Stimulated activated naive CD8-positive, alpha-beta T cell treated with anti-CD3 and anti-CD28 coated beads, Interleukin-15, amount 100 ng/mL, for 72 hours (primary cell): ENCODE results near the gene SIVA1.
A peak's percentile ranks its signal among the peaks of the same experiment; 100 is the strongest.
"Not testable (repeated sequence)": the region's sequence is repeated elsewhere in the genome, so short reads cannot be mapped to it uniquely, and the experiment has no call there.

Experiments used
- ATAC-seq: fragments of 150-1000 bp; cut with Tn5 transposase; 2 replicates; pipeline ENCODE4 v1.10.0; 2021; ENCODE audit warnings: mild to moderate bottlenecking, moderate library complexity
- DNase-seq, 2 donors: peaks; one replicate each; pipeline ENCODE4 v3.0.0; 2021 to 2022
- H3K27ac Mint-ChIP-seq, 2 donors: one replicate each; pipeline ENCODE4 v1.8.0; 2022; ENCODE audit warnings: mild to moderate bottlenecking in 2 of 2, mixed read lengths in 2 of 2, moderate library complexity in 2 of 2
- H3K27me3 Mint-ChIP-seq: one replicate; pipeline ENCODE4 v1.8.0; 2022; ENCODE audit warnings: mixed read lengths
- H3K4me1 Mint-ChIP-seq: one replicate; pipeline ENCODE4 v1.8.0; 2022; ENCODE audit warnings: mild to moderate bottlenecking, mixed read lengths
- H3K4me3 Mint-ChIP-seq, 2 donors: one replicate each; pipeline ENCODE4 v1.8.0; 2022; ENCODE audit warnings: mild to moderate bottlenecking in 2 of 2, mixed read lengths in 2 of 2, moderate library complexity in 1 of 2
- H3K9me3 Mint-ChIP-seq, 2 donors: one replicate each; pipeline ENCODE4 v1.8.0; 2022; ENCODE audit warnings: mixed read lengths in 2 of 2

Gene SIVA1

GRCh38 chr14:104728631-104729030 is 24.3 kb upstream of the SIVA1 start:
- Mint-ChIP-seq H3K27me3 (no peaks in the 10 kb centered on the region), H3K4me3 (no peak overlapping the region), H3K4me1 (peaks cover 16% of the 10 kb centered on the region)

DNA sequence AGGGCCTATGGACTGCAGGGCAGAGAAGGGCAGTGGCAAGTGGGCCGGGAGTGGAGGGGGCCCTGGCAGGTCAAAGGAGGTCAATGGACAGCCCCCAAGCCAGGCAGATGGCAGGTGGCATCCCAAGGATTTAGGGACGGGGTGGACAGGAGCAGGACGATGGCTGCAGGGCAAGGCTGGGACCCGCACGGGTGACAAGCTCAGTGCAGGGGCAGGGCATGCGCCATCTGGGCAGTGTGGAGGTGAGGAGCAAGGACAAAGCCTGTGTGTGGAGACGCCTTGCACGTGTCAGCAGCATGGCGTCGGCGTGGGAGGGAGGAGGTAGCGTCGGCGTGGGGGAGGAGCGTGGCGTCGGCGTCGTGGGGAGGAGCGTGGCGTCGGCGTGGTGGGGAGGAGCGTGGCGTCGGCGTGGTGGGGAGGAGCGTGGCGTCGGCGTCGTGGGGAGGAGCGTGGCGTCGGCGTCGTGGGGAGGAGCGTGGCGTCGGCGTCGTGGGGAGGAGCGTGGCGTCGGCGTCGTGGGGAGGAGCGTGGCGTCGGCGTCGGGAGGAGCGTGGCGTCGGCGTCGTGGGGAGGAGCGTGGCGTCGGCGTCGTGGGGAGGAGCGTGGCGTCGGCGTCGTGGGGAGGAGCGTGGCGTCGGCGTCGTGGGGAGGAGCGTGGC is 23.6 kb upstream of the SIVA1 start:
- peak overlapping the region; percentile 65 for H3K27ac Mint-ChIP-seq
- H3K4me3 Mint-ChIP-seq, result not testable (repeated sequence)

More at GRCh38 chr14:104728631-104729030, 24.3 kb upstream of the SIVA1 start:
- H3K9me3 Mint-ChIP-seq, result no peaks in the 10 kb centered on the region
- ATAC-seq (no peak), DNase-seq (no peak)
- peak overlapping the region in 1 of 2 donors; percentile 65 for H3K27ac Mint-ChIP-seq

DNA sequence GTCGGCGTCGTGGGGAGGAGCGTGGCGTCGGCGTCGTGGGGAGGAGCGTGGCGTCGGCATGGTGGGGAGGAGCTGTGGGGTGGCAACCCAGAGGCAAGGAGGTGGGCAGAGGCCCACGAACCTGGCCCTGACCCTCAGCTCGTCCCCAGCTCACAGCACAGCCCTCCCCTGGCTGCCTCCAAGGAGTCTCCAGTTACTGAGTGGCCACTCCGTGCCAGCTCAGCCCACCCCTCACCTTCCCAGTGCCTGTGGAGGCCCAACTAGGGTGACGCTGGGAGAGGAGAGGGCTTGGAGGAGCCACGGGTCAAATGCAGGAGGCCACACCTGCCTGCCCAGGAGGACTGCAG is 23.1 kb upstream of the SIVA1 start:
- Mint-ChIP-seq H3K27ac (no peak overlapping the region), H3K4me3 (no peak overlapping the region), H3K27me3 (no peaks in the 10 kb centered on the region), H3K4me1 (peaks cover 13% of the 10 kb centered on the region), H3K9me3 (no peaks in the 10 kb centered on the region)
- DNase-seq (no peak), ATAC-seq (no peak)

More for the DNA sequence above, 23.6 kb upstream of the SIVA1 start:
- H3K27me3 Mint-ChIP-seq, DNase-seq, ATAC-seq, H3K9me3 Mint-ChIP-seq: not testable (repeated sequence)
- H3K4me1 Mint-ChIP-seq, result peaks cover 16% of the 10 kb centered on the region

- ATAC-seq (no peak), DNase-seq (no peak)
- H3K4me3 Mint-ChIP-seq, result no peak overlapping the region
- no peaks in the 10 kb centered on the region for H3K27me3 Mint-ChIP-seq
- no peaks in the 10 kb centered on the region for H3K9me3 Mint-ChIP-seq
- no peak overlapping the region for H3K27ac Mint-ChIP-seq
- H3K4me1 Mint-ChIP-seq, result peaks cover 6% of the 10 kb centered on the region
These were observed 22.5 kb upstream of the SIVA1 start for GRCh38 chr14:104730487-104730886.

- no peak for DNase-seq
- H3K27ac Mint-ChIP-seq, result no peak overlapping the region
- no peaks in the 10 kb centered on the region for H3K27me3 Mint-ChIP-seq
- H3K9me3 Mint-ChIP-seq, result no peaks in the 10 kb centered on the region
- H3K4me3 Mint-ChIP-seq, result no peak overlapping the region
- peak; percentile 40 for ATAC-seq
- H3K4me1 Mint-ChIP-seq, result peaks cover 5% of the 10 kb centered on the region
These were observed 21.3 kb upstream of the SIVA1 start for GRCh38 chr14:104731320-104732294.

- H3K9me3 Mint-ChIP-seq, result no peaks in the 10 kb centered on the region
- H3K27me3 Mint-ChIP-seq, result no peaks in the 10 kb centered on the region
- H3K4me3 Mint-ChIP-seq, result no peak overlapping the region
- peaks cover 5% of the 10 kb centered on the region for H3K4me1 Mint-ChIP-seq
- no peak overlapping the region for H3K27ac Mint-ChIP-seq
- no peak for DNase-seq
- ATAC-seq, result no peak
These were observed 20.6 kb upstream of the SIVA1 start for GRCh38 chr14:104732355-104732804.

DNA sequence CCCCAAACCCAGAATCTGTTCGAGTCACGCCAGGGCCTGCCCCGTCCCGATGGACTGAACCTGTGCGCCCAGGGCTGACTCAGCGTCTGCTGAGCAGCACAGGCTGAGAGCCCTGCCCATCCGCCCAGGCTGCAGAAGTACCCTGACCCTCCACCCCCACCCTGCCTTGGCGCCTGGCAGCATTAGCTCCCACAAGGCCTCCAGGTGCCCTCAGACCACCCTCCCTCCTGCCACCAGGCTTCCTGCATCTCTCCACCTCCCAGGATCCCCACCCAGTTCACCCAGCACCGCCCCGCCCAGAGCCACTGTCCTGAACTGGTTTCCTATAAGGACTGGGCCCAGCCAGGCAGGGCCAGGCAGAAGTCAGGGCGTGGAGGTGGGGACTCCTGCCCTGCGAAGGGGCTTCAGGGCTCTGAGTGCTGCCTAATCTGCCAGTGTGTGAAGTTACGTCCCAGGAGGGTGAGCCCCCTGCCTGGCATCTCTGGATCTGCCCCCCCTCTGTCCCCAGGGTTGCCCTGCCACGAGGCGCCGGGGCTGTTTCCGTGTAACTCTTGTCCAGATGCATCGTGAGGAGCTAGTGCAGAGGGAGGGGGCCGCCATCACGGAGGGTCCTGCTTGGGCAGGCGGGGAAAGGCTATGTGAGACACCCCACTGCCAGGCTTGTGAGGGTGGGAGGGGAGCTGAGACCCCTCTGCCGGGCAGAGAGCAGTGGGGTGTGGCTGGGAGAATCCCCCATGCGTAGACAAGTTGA is 19.8 kb upstream of the SIVA1 start:
- Mint-ChIP-seq H3K27me3 (no peaks in the 10 kb centered on the region), H3K27ac (peak overlapping the region in 1 of 2 donors; percentile 8), H3K4me3 (no peak overlapping the region)

DNA sequence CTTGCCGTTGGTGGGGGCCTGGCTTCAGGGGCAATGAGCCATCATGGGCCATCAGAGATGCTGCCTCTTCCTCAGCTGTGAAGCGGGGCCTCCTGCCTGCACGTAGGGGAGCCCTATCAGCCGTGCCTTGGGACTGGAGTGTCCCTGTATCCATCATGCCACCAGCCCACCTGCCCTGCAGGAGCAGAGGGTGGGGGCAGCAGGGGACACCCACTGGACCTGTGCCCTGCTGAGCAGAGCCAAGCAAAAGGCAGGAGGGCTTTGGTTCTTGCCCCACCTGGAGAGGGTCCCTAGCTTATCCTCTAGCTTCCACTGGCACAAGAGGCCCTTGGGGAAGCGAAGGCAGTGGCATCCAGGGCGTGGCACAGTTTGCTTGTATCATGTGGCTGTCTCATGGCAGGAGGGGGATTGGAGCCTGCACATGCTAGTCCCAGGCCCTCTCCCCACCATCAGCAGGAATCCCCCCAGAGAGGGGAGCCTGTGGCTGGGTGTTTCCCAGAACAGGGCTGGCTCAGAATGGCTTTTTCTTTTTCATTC is 18.8 kb upstream of the SIVA1 start:
- Mint-ChIP-seq H3K27ac (peak overlapping the region in 1 of 2 donors; percentile 16), H3K9me3 (no peaks in the 10 kb centered on the region), H3K4me3 (no peak overlapping the region), H3K4me1 (no peaks in the 10 kb centered on the region), H3K27me3 (no peaks in the 10 kb centered on the region)
- ATAC-seq, result no peak
- DNase-seq, result no peak

More for the DNA sequence above, 19.8 kb upstream of the SIVA1 start:
- DNase-seq (no peak), ATAC-seq (no peak)
- Mint-ChIP-seq H3K4me1 (no peaks in the 10 kb centered on the region), H3K9me3 (no peaks in the 10 kb centered on the region)

GRCh38 chr14:104734601-104734990 is 18.4 kb upstream of the SIVA1 start:
- Mint-ChIP-seq H3K27ac (no peak overlapping the region), H3K9me3 (no peaks in the 10 kb centered on the region), H3K27me3 (no peaks in the 10 kb centered on the region), H3K4me3 (no peak overlapping the region), H3K4me1 (no peaks in the 10 kb centered on the region)
- ATAC-seq (no peak), DNase-seq (no peak)

GRCh38 chr14:104734991-104735779 is 17.8 kb upstream of the SIVA1 start:
- H3K4me1 Mint-ChIP-seq, result no peaks in the 10 kb centered on the region
- DNase-seq (no peak), ATAC-seq (no peak)
- no peak overlapping the region for H3K27ac Mint-ChIP-seq
- H3K27me3 Mint-ChIP-seq, result no peaks in the 10 kb centered on the region
- H3K4me3 Mint-ChIP-seq, result no peak overlapping the region
- H3K9me3 Mint-ChIP-seq, result no peaks in the 10 kb centered on the region

- Mint-ChIP-seq H3K27ac (no peak overlapping the region), H3K4me3 (no peak overlapping the region), H3K4me1 (no peaks in the 10 kb centered on the region), H3K27me3 (no peaks in the 10 kb centered on the region), H3K9me3 (no peaks in the 10 kb centered on the region)
- ATAC-seq (no peak), DNase-seq (no peak)
These were observed 16.9 kb upstream of the SIVA1 start for GRCh38 chr14:104735830-104736642.

- H3K27me3 Mint-ChIP-seq, result no peaks in the 10 kb centered on the region
- ATAC-seq, result no peak
These were observed 14.4 kb upstream of the SIVA1 start for GRCh38 chr14:104738375-104739019.

DNA sequence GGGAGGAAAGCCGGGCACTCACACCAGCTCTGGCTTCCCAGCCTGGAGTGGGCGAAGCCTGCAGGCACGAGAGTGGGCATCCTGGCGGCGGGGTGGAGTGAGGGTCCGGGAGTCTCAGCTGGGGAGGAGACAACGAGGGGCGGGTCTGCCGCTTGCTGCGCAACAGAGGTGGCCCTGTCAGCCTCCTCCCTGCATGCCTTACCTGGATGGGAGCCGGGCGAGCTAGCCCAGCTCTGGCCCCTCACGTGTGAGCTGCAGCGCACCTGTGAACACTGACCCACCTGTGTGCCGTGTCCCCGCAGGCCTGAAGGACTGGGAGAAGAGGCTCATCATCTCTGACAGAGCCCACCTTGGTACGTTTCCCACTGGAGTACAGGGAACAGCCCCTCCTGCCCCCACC is 13.9 kb upstream of the SIVA1 start:
- Mint-ChIP-seq H3K4me1 (no peaks in the 10 kb centered on the region), H3K27me3 (no peaks in the 10 kb centered on the region), H3K9me3 (no peaks in the 10 kb centered on the region), H3K27ac (no peak overlapping the region), H3K4me3 (no peak overlapping the region)
- DNase-seq (no peak), ATAC-seq (no peak)

More at GRCh38 chr14:104738375-104739019, 14.4 kb upstream of the SIVA1 start:
- no peaks in the 10 kb centered on the region for H3K4me1 Mint-ChIP-seq
- H3K27ac Mint-ChIP-seq, result no peak overlapping the region
- H3K9me3 Mint-ChIP-seq, result no peaks in the 10 kb centered on the region
- no peak for DNase-seq
- no peak overlapping the region for H3K4me3 Mint-ChIP-seq
